NCI-H128 (cell line): ENCODE measurements around the gene GNB5.
"Not testable (repeated sequence)": the region's sequence is repeated elsewhere in the genome, so short reads cannot be mapped to it uniquely, and the experiment has no call there.

Experiments
- DNase-seq: peaks from one replicate; lab custom pipeline; 2025; ENCODE audit not compliant: unreplicated experiment; lab: John Stamatoyannopoulos, UW

Gene GNB5

GRCh38 chr15:52097180-52097579 is 94.0 kb downstream of the GNB5 start:
- no peak for DNase-seq

GRCh38 chr15:52096536-52096935 is 94.7 kb downstream of the GNB5 start:
- DNase-seq, result not testable (repeated sequence)

GRCh38 chr15:52095597-52096262 is 95.5 kb downstream of the GNB5 start:
- DNase-seq, result no peak

GRCh38 chr15:52094811-52095584 is 96.2 kb downstream of the GNB5 start:
- no peak for DNase-seq

GRCh38 chr15:52093539-52094510 is 97.4 kb downstream of the GNB5 start:
- DNase-seq, result no peak

GRCh38 chr15:52093167-52093538 is 98.0 kb downstream of the GNB5 start:
- DNase-seq, result no peak

- DNase-seq, result no peak
Observed at GRCh38 chr15:52090193-52090592, 101.0 kb downstream of the GNB5 start.

GRCh38 chr15:52086011-52086786 is 105.0 kb downstream of the GNB5 start:
- no peak for DNase-seq

GRCh38 chr15:52085299-52085698 is 105.9 kb downstream of the GNB5 start:
- DNase-seq, result no peak

DNA sequence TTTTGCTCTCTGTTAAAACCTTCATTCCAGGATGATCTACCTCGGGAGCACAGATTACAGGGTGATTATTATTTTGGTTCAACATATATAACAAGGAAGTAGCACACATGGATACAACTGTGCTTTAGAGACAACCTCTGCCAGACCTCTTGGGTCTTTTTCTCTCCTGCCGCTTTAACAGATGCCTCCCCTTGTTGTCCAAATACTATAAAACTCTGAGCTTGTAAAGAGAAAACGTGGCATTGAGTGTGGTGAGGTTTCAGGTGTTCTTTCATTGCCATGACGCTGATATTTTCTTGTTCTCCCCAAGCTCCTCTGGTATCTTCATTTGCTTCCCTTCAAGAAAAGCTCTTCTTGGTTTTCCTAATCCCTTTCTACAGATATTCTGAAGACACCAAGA is 107.6 kb downstream of the GNB5 start:
- no peak for DNase-seq

DNA sequence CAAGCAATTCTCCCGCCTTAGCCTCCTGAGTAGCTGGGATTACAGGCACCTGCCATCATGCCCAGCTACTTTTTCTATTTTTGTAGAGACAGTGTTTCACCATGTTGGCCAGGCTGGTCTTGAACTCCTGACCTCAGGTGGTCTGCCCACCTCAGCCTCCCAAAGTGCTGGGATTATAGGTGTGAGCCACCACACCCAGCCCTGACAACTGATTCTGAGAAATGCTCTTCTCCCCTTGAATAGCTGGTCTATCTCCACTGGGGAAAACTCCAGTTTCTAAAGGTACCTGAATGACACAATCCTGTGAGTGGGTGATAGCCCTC is 108.2 kb downstream of the GNB5 start:
- DNase-seq, result not testable (repeated sequence)

GRCh38 chr15:52082197-52083036 is 108.8 kb downstream of the GNB5 start:
- no peak for DNase-seq

DNA sequence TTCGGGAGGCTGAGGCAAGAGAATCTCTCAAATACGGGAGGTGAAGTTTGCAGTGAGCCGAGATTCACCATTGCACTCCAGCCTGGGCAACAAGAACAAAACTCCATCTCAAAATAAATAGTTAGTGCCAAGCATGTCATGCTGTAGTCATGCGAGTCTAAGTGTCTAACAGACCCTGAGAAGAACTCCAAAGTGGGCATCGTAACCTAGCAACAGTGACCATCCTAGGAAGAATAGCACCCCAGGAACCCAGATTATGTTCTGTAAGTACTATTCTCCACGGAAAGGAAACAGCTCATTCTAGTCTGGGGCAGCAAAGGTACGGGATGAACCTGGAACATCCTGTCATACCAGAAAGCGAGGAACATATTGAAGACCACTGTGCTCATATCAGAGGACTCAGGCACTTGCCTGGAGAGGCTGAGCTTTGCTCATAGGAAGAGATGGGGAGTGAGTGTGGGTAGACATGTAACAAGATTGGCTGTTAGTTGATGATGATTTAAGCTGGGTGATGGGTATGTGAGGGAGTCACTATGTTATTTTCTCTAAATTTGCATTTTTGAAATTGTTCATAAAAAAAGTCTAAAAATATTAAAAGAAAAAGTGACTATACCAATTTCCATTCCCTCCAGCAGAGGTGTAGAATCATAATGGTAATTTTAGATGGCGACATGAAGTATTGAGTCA is 110.3 kb downstream of the GNB5 start:
- no peak for DNase-seq

DNA sequence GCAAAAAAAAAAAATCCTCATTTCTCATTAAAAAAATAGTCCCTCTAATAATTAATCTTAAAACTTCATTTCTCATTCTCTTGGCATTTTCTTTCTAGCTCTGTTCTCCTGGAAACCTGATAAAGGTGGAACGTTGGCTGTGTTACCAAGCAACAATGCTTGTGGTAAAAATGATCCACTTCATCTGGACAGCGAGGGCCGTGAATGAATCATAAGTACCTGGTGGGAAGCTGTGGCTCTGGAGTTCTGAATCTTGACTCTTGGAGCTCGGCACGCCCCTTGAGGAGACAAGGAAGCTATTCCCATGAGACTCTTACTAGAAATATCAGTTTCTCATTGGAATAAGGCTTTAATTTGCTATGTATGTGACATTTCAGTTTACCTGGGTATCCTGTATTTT is 111.2 kb downstream of the GNB5 start:
- peak; percentile 47 for DNase-seq

DNA sequence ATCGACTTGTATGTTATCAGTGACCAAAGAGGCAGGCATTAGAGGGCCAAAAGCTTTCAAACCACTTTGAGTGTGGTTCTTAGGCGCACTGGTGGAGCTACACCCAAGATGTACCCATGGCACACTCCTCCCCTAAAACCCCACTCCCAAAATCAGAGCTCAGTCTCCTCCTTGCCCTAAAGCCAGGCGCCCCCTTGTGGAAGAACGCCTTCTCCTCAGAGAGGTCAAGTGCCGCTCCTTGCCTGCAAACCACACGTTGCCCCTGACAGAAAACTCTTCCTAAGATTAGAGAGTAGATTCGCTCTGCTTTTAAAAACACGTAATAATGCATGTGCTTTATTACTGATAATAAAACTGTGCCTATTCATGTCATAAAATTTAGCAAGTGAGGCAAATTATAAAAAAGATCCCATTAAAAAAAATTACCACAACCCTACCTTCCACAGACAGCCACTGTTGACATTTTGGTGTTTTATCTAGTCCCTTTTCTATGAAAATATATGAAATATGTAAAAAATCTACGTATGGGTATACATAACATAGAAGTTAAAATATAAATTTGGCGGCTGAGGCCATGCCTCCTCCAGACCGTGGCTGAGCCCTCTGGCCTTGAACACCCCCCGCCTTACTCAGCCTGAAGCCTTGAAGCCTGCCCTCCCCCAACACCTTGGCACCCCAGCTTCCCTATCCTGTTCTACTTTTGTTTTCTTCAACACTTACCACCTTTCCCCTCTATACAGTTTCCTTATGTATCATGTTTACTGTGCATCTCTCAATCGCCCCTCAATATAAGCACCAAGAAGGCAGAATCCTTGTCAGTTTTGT is 112.1 kb downstream of the GNB5 start:
- peak; percentile 16 for DNase-seq

DNA sequence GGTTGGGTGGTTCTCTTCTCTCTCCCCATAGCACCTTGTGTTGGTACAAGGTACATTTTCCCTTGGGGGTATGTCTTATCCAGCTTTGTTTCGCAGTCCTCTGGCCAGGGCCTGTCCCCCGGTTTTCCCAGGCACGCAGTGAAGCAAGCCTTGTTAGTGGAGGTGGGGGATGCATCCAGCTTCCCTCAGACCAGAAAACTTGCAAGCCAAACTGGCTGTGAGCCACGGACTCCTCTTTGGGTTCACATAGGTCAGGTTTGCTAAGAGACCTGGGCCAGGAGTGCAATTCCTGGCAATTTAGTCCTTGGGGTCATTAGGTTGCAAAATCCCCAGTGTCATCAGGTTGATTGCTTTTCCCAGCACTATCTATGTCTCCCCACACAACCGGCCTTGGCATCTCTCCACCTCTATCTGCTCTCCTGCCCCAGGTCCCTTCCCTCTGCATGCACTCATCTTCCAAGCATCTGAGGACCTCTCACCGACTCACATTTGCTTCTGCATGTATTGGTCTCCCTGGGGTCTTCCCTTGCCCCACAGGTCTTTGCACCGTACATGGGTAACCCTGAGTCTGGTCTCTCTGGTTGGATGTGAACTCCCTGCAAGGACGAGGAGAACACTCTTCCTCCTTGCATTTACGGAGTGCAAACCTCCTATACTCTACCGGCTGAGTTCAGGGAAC is 112.9 kb downstream of the GNB5 start:
- DNase-seq, result no peak

DNA sequence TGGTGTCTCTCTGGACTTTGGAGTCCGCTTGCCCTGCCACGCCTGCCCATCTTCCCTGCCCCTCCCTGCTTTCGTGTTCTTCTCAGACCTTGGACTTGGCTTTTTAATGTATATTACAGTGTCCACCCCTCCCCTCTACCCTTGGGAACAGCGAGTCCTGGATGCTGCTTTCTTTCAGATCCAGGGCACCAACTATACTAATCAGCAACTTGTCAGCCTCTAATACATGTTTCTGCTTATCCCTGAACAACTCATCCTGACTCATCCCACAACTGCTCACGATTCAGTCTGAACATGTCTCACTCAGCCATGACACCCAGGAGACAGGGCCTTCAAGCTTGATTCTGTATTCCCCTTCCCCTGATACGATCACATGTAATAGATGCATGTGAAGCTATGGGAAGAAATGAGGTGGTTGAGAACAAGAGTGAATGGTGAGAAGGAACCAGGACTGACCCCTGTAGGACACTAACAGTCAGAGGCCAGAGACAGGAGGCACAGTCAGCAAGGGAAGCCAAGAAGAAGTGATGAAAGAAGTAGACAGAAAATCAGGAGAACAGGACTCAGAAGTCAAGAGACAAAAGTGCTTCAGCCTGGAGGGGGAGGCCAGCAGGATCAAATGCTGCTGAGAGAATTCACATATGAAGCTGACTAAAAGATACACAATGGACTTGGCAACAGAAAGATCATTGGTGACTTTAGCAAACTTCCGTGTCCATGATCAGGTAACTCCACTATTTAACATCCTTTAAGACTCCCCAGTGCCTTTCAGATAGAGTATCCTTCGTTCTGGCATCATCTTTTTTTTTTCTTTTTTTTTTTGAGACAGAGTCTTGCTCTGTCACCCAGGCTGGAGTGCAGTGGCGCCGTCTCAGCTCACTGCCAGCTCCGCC is 114.1 kb downstream of the GNB5 start:
- no peak for DNase-seq
